ENCODE results near the gene C4orf33. TPM values are rescaled to one million over a fixed set of nuclear protein-coding genes. Genes with fewer than 3 reads are reported as not detected.

The C4orf33 gene
- total RNA-seq, 1 experiment from 2014 or later: 6.2 TPM

DNA sequence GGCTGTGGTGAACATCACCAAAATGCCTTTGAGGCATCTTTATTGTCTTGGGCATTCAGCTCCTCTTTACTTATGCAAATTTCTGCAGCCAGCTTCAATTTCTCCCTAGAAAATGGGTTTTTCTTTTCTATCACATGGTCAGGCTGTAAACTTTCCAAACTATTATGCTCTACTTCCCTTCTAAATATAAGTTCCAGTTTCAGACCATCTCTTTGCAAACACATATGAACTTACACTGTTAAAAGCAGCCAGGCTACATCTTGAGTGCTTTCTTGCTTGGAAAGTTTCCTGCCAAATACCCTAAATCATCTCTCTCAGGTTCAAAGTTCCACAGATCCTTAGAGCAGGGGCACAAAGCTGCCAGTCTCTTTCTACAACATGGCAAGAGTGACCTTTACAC lies 15.8 kb upstream of the C4orf33 start:
- peaks cover 19% of the 10 kb centered on the region for H3K36me3 Mint-ChIP-seq (ENCODE audit: insufficient read depth, unreplicated experiment)
- H3K9me3 Mint-ChIP-seq (ENCODE audit: unreplicated experiment): peaks cover 14% of the 10 kb centered on the region
- TF ChIP-seq, protein P1, sequence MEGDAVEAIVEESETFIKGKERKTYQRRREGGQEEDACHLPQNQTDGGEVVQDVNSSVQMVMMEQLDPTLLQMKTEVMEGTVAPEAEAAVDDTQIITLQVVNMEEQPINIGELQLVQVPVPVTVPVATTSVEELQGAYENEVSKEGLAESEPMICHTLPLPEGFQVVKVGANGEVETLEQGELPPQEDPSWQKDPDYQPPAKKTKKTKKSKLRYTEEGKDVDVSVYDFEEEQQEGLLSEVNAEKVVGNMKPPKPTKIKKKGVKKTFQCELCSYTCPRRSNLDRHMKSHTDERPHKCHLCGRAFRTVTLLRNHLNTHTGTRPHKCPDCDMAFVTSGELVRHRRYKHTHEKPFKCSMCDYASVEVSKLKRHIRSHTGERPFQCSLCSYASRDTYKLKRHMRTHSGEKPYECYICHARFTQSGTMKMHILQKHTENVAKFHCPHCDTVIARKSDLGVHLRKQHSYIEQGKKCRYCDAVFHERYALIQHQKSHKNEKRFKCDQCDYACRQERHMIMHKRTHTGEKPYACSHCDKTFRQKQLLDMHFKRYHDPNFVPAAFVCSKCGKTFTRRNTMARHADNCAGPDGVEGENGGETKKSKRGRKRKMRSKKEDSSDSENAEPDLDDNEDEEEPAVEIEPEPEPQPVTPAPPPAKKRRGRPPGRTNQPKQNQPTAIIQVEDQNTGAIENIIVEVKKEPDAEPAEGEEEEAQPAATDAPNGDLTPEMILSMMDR (IDR thresholded peaks at IDR 0.05; ENCODE audit: insufficient read depth in 1 of 2, low read depth in 1 of 2, low read length in 1 of 2, severe bottlenecking in 1 of 2, unreplicated experiment in 1 of 2): no peak

DNA sequence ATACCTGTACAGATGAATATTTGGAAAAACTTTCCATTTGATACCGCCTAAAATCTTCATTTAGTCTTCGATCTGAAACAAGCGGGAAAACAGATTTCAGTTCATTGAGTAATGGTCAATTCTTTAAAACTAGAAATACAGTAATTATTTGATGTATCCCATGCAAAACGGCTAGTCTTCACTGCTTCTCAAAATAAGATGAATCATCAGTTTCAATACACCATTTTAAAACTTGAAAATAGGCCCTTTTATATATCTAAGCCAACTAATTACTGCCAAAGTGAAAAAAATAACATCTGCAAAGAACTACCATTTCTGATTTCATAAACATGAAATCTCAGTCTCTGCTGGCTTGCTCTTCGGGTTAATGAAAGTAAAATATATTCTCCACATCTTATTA lies 13.7 kb upstream of the C4orf33 start:
- H3K27me3 ChIP-seq (replicated peaks; ENCODE audit: control insufficient read depth, insufficient read depth, low read length): no peaks in the 10 kb centered on the region
- DNase-seq: no peak
- ChIA-PET CTCF (no interaction called here), POLR2A (no interaction called here)
- TF ChIP-seq, protein P1 (IDR thresholded peaks at IDR 0.05; ENCODE audit: insufficient read depth in 1 of 2, low read depth in 1 of 2, low read length in 1 of 2, severe bottlenecking in 1 of 2, unreplicated experiment in 1 of 2): no peak
- no TSS peak for BruUV-seq (replicated peaks)
- Mint-ChIP-seq H3K4me1 (ENCODE audit: low read depth, unreplicated experiment) (no peaks in the 10 kb centered on the region), H3K36me3 (ENCODE audit: insufficient read depth, unreplicated experiment) (peaks cover 16% of the 10 kb centered on the region), H3K27me3 (ENCODE audit: insufficient read depth, unreplicated experiment) (no peaks in the 10 kb centered on the region), H3K9me3 (ENCODE audit: unreplicated experiment) (peaks cover 14% of the 10 kb centered on the region), H3K27ac (ENCODE audit: unreplicated experiment) (no peak overlapping the region), H3K4me3 (ENCODE audit: unreplicated experiment) (no peak overlapping the region)
- no peaks in the 10 kb centered on the region for H3K4me1 ChIP-seq
- H3K9me3 ChIP-seq: no peaks in the 10 kb centered on the region
- no peak overlapping the region for H3K4me3 ChIP-seq (ENCODE audit: low read depth, low read length)
- intact Hi-C loops (cut with micrococcal nuclease; ENCODE audit: unreplicated experiment): no loop called here
- H3K36me3 ChIP-seq (ENCODE audit: control insufficient read depth, insufficient read depth, low read length): no peaks in the 10 kb centered on the region; the same call in 1 of the 2 replicates

More for the DNA sequence above, 15.8 kb upstream of the C4orf33 start:
- intact Hi-C loops (cut with micrococcal nuclease; ENCODE audit: unreplicated experiment): no loop called here
- H3K4me1 Mint-ChIP-seq (ENCODE audit: low read depth, unreplicated experiment): no peaks in the 10 kb centered on the region
- POLR2A ChIA-PET: no interaction called here
- no peaks in the 10 kb centered on the region for H3K27me3 Mint-ChIP-seq (ENCODE audit: insufficient read depth, unreplicated experiment)
- no peak overlapping the region for H3K27ac Mint-ChIP-seq (ENCODE audit: unreplicated experiment)
- H3K4me3 Mint-ChIP-seq (ENCODE audit: unreplicated experiment): no peak overlapping the region
- H3K36me3 ChIP-seq (ENCODE audit: control insufficient read depth, insufficient read depth, low read length): no peaks in the 10 kb centered on the region; the same call in 1 of the 2 replicates
- BruUV-seq (replicated peaks): no TSS peak
- no peak for DNase-seq
- CTCF ChIA-PET: no interaction called here
- H3K4me3 ChIP-seq (ENCODE audit: low read depth, low read length): no peak overlapping the region
- H3K27me3 ChIP-seq (replicated peaks; ENCODE audit: control insufficient read depth, insufficient read depth, low read length): no peaks in the 10 kb centered on the region
- H3K4me1 ChIP-seq: no peaks in the 10 kb centered on the region
- H3K9me3 ChIP-seq: no peaks in the 10 kb centered on the region

DNA sequence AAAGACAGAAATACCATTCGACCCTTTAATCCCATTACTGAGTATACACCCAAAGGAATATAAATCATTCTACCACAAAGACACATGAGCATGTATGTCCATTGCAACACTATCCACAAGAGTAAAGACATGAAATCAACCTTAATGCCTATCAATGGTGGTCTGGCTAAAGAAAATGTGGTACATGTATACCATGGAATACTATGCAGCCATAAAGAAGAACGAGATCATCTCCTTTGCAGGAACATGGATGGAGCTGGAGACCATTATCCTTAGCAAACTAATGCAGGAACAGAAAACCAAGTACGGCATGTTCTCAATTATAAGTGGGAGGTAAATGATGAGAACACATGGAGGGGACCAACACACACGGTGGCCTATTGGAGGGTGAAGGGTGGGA lies 10.5 kb upstream of the C4orf33 start:
- no peak for DNase-seq
- no peak overlapping the region for H3K4me3 Mint-ChIP-seq (ENCODE audit: unreplicated experiment)
- H3K27ac Mint-ChIP-seq (ENCODE audit: unreplicated experiment): no peak overlapping the region
- no peaks in the 10 kb centered on the region for H3K9me3 ChIP-seq
- intact Hi-C loops (cut with micrococcal nuclease; ENCODE audit: unreplicated experiment): no loop called here
- peaks cover 7% of the 10 kb centered on the region for H3K9me3 Mint-ChIP-seq (ENCODE audit: unreplicated experiment)
- H3K36me3 ChIP-seq (ENCODE audit: control insufficient read depth, insufficient read depth, low read length): no peaks in the 10 kb centered on the region
- H3K36me3 Mint-ChIP-seq (ENCODE audit: insufficient read depth, unreplicated experiment): peaks cover 7% of the 10 kb centered on the region
- peaks cover 4% of the 10 kb centered on the region; the same call in 1 of the 2 replicates for H3K4me1 ChIP-seq
- no peaks in the 10 kb centered on the region for H3K27me3 ChIP-seq (replicated peaks; ENCODE audit: control insufficient read depth, insufficient read depth, low read length)
- H3K27me3 Mint-ChIP-seq (ENCODE audit: insufficient read depth, unreplicated experiment): no peaks in the 10 kb centered on the region
- no TSS peak for BruUV-seq (replicated peaks)
- H3K4me3 ChIP-seq (ENCODE audit: low read depth, low read length): no peak overlapping the region
- TF ChIP-seq, protein P1 (IDR thresholded peaks at IDR 0.05; ENCODE audit: insufficient read depth in 1 of 2, low read depth in 1 of 2, low read length in 1 of 2, severe bottlenecking in 1 of 2, unreplicated experiment in 1 of 2): no peak
- no peaks in the 10 kb centered on the region for H3K4me1 Mint-ChIP-seq (ENCODE audit: low read depth, unreplicated experiment)
- CTCF ChIA-PET: no interaction called here
- POLR2A ChIA-PET: no interaction called here

All from Caco-2 (cell line).